HS-27A (cell line): ENCODE measurements around the gene GALNT1.

Experiments
- DNase-seq: peaks from one replicate; pipeline ENCODE4 v3.0.0-alpha.2; 2012; ENCODE audit warnings: low read depth, missing footprints

Gene GALNT1

DNA sequence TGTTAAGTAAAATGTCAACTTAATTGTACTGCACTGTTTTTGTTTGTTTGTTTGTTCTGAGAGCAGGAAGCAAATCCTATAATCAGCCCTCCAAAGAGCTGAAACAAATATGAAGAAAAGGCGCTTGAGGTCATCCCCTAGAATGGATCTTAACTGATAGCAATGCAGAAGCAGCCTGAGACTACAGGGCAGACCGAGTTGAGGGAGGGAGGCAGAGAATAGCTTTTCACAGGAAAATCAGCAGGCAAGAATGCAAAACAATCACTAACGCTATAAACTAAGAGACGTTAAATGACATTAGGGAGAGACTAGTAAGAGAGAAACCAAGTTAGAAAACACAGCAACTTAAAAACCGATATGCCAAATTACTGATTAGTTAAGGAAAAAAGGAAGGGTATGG, 37.2 kb downstream of the GALNT1 start:
- DNase-seq = no peak

GRCh38 chr18:35619464-35619863, 37.9 kb downstream of the GALNT1 start:
- DNase-seq = no peak

DNA sequence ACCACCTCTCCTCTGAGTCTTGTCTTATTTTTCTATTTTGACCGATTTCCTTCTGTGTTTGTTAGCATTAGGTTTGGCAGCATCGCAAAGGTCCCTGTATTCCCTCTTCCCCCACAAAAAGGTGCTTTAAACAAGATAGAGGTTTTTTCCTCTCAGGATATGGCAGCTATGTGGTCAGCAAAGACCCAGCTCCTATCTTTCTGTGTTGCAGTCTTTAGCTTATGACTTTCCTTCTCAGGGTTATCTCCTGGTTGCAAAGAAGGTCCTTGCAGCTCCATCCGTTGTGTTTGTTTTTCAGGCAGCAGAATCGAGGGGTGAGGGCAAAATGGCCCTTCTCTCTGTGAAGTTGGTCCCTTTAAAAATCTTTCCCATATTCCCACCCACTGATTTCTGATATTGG, 38.4 kb downstream of the GALNT1 start:
- no peak for DNase-seq

GRCh38 chr18:35620765-35621164, 39.2 kb downstream of the GALNT1 start:
- no peak for DNase-seq

DNA sequence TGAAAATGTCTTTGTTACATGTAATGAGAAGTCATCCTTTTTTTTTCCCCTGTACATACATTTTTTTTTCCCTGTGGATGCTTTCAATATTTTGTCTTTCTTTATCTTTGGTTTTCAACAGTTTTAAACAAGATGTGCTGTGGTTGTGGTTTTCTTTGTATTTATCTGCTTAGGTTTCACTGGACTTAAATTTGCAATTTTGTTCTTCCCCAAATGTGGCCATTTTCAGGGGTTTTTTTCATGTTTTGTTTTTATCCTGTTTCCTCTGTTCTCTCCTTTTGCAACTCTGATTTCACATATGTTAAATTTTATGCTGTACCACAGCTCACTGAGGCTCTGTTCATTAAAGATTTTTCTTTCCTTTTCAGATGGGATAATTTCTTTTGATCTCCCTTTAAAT, 41.7 kb downstream of the GALNT1 start:
- no peak for DNase-seq

DNA sequence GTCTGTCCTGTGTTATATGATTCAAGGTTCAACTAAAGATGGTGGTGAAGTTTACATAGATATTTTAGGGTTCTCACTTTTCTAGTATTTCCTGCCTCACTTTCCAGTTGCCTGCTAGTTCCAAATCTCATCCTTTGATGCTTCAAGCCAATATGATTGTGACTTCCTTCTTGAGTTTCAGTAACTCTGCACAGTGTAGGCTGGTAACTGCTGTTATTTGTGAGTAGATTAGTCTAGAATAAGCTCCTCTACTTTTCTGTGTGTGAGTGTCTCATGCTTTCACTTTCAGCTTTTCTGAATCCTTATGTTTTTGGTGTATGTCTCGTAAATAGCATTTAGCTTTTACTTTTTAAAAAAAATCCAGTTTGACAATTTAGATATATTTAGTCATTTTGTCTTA, 42.6 kb downstream of the GALNT1 start:
- no peak for DNase-seq

- no peak for DNase-seq
Measured at GRCh38 chr18:35625232-35625631, 43.7 kb downstream of the GALNT1 start.

DNA sequence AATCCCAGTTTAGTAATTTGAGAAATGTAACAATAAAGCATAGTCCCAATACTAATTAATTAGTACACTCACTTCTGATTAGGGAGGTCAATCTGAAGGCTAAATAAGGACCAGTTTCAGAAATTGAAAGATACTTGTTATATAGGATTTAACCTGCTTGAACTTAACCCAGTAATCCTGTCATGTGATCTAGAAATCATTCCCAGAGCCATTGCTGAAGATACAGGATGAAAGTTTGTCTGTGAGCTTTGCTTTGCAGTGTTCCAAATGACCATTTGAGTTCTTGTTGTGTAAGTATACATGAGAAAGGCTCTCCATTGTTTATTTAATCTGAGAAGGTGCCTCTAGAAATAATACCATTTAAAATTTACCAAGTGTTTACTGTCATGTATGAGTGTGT, 52.2 kb downstream of the GALNT1 start:
- no peak for DNase-seq

DNA sequence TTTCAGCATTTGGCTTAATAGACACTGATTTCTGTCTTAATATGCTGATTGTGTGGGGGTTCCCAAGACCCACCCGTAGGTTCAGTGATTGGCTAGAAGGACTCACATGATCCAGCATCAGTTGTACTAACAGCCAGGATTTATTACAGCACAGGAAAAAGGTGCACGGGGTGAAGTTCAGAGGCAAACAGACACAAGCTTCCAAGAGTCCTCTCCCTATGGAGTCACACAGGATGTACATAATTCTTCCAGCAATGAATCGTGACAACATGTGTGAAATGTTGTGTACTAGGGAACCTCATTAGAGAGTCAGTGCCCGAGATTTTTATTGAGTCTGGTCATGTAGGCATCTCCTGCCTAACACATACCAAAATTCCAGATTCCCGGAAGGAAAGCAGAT, 52.8 kb downstream of the GALNT1 start:
- no peak for DNase-seq

GRCh38 chr18:35635170-35635569, 53.6 kb downstream of the GALNT1 start:
- no peak for DNase-seq

DNA sequence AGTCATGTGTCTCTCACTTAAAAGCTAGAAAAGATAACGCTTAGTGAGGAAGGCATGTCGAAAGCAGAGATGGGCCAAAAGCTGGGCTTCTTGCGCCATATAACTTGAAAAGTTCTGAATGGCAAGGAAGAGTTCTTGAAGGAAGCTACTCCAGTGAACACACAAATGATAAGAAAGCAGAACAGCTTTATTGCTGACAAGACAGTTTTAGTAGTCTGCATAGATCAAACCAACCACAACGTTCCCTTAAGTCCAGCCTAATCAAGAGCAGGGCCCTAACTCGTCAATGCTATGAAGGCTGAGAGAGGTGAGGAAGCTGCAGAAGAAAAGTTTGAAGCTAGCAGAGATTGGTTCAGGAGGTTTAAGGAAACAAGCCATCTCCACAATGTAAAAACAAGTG, 55.7 kb downstream of the GALNT1 start:
- no peak for DNase-seq

- DNase-seq = no peak
Measured at GRCh38 chr18:35639296-35639695, 57.8 kb downstream of the GALNT1 start.

GRCh38 chr18:35641467-35641866, 59.9 kb downstream of the GALNT1 start:
- DNase-seq = peak; percentile 17

- DNase-seq = no peak
Measured at GRCh38 chr18:35641916-35642315, 60.4 kb downstream of the GALNT1 start.

DNA sequence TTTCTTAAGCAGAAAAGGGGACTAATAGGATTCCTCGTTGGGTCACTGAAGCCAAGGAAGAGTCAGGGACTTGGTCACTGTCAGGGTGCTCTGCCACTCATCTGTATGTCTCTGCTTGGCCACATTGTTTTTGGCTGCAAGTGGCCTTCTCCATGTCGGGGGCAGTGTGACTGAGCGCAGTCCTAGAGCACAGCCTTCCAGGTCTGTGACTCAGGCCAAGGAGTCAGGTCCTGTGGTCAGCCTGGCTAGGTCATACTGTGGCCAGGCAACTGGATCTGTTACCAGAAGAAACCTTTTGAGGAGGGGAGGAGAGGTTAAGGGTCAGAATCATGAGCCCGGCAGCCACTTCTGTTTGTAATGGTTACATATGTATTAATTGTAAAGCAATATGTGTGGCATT, 61.3 kb downstream of the GALNT1 start:
- DNase-seq = no peak

- DNase-seq = no peak
Measured at GRCh38 chr18:35646449-35646848, 64.9 kb downstream of the GALNT1 start.

GRCh38 chr18:35653392-35654135, 72.0 kb downstream of the GALNT1 start:
- DNase-seq = no peak

DNA sequence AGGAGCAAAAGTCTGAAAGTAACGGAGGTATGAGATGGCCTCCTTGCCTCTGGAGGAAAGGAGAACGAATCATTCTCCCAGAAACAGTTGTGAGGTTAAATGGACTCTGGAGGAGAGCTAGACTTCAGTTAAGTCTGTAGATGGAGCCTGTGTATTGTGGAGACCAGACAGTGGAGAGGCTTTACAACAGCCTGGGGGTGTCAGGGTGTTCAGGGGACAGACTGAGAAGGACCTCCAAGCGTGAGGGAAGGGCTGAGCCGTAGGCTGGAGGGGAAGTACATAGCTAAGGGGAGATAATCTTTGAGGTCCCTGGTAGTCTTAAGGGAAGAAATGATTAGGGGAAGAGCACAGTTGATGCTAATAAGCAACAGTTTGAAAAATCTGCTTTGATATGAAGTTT, 76.6 kb downstream of the GALNT1 start:
- no peak for DNase-seq

GRCh38 chr18:35661483-35662146, 80.1 kb downstream of the GALNT1 start:
- no peak for DNase-seq

- no peak for DNase-seq
Measured at GRCh38 chr18:35662293-35663062, 80.9 kb downstream of the GALNT1 start.

- DNase-seq = no peak
Measured at GRCh38 chr18:35671966-35672603, 90.5 kb downstream of the GALNT1 start.

DNA sequence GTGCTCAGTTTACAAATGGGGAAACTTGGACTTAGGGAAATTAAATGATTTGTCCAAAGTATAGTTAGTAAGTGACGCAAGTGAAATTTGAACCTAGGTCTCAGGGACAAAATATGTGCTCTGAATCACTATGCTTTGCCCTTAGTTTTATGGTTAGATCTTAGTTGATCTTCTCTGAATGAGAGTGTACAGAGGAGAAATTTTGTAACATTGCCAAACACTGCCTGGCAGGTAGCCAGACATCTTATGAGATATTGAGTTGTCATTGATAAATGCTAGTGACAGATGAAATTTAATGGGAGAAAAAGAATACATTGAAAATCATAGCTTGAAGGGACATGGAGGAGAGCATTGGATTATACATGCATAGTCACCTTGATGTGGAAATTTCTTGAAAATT, 91.4 kb downstream of the GALNT1 start:
- peak; percentile 74 for DNase-seq

- no peak for DNase-seq
Measured at GRCh38 chr18:35673682-35674081, 92.1 kb downstream of the GALNT1 start.
